ENCODE results near the gene PTP4A2.

DNA sequence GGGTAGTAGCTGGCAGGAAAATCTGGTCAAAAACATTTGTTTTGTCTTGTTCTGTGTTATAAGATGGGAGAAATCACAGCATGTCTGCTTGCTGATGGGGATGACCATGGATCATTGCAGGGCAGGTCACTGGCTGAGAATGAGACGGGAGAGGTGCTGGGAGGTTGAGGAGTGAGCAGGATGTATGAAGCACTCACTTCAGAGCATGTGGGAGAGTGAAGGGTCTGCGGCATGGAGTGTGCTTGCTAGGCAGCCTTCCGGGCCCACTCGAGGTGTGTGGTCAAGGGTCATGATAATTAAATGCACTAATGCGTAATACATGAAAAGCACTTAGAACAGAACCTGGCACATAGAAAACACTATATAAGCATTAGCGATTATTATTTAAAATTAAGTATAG is 80.3 kb downstream of the PTP4A2 start:
- TF ChIP-seq, protein P1, sequence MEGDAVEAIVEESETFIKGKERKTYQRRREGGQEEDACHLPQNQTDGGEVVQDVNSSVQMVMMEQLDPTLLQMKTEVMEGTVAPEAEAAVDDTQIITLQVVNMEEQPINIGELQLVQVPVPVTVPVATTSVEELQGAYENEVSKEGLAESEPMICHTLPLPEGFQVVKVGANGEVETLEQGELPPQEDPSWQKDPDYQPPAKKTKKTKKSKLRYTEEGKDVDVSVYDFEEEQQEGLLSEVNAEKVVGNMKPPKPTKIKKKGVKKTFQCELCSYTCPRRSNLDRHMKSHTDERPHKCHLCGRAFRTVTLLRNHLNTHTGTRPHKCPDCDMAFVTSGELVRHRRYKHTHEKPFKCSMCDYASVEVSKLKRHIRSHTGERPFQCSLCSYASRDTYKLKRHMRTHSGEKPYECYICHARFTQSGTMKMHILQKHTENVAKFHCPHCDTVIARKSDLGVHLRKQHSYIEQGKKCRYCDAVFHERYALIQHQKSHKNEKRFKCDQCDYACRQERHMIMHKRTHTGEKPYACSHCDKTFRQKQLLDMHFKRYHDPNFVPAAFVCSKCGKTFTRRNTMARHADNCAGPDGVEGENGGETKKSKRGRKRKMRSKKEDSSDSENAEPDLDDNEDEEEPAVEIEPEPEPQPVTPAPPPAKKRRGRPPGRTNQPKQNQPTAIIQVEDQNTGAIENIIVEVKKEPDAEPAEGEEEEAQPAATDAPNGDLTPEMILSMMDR (IDR thresholded peaks at IDR 0.05; ENCODE audit: poor library complexity) = no peak
- no peak for TF ChIP-seq EZH2phosphoT487 (IDR thresholded peaks at IDR 0.05; ENCODE audit: low read depth, severe bottlenecking, unreplicated experiment)
